A549 treated with AZD2906 at 1 μM for 4 hours (cell line): ENCODE results near the gene FABP2. TPM values are rescaled to one million over a fixed set of nuclear protein-coding genes. Genes with fewer than 3 reads are reported as not detected.

Experiments used
- total RNA-seq: library from RNA; stranded (reverse); fragments of 200-300 nt; extraction: Qiagen RNA extraction; gene quantifications from 5 replicates; pipeline ENCODE4 v1.2.3, GENCODE V29; 2022

The FABP2 gene
- not detected in 5 replicates for total RNA-seq

GRCh38 chr4:119321921-119322687, at the start of gene FABP2:
Gene FABP2 (minus strand): TSS chr4:119322138. CDS start chr4:119322102, 36 bp downstream.

Other genes with a start within 250 kb of the FABP2 start
- not detected in 5 replicates for gene MYOZ2, start 186.3 kb downstream of the FABP2 start, total RNA-seq
- 7.0 to 11.8 TPM (median 9.1 TPM) in 5 replicates for gene USP53, start 109.4 kb downstream of the FABP2 start, total RNA-seq